ENCODE data around the gene SAPCD2. TPM values are rescaled to one million over a fixed set of nuclear protein-coding genes. Genes with fewer than 3 reads are reported as not detected.
A peak's percentile ranks its signal among the peaks of the same experiment; 100 is the strongest.

SAPCD2 gene
- total RNA-seq, 4 donors from 2014 or later = 0.13 to 1.3 (median 0.19) TPM

GRCh38 chr9:137056739-137057415 is 13.5 kb downstream of the SAPCD2 start:
- WGBS, 2 donors (ENCODE audit: low coverage in 1 of 2) = 65 to 74% methylated on average over 11 of the region's 17 CpGs
- no peaks in the 10 kb centered on the region for H3K9me3 ChIP-seq
- TF ChIP-seq CTCF (IDR thresholded peaks at IDR 0.05) (no peak), EP300 (IDR thresholded peaks at IDR 0.05) (no peak), POLR2AphosphoS5 (IDR thresholded peaks at IDR 0.05) (no peak), POLR2A (IDR thresholded peaks at IDR 0.05) (no peak)

GRCh38 chr9:137055385-137056364 is 14.7 kb downstream of the SAPCD2 start:
- H3K27ac ChIP-seq = peak overlapping the region in 3 of 4 donors; percentile 56 to 69 (median 68)
- 4 to 14% methylated on average over 4 to 16 of the region's 28 CpGs for WGBS, 2 donors (ENCODE audit: low coverage in 1 of 2)
- ATAC-seq = peak; percentile 86

More at GRCh38 chr9:137056739-137057415, 13.5 kb downstream of the SAPCD2 start:
- H3K36me3 ChIP-seq = no peaks in the 10 kb centered on the region
- no peak for ATAC-seq
- H3K27me3 ChIP-seq = peaks cover 31% of the 10 kb centered on the region
- peak overlapping the region in 1 of 4 donors; percentile 69 for H3K27ac ChIP-seq
- no peak overlapping the region for H3K4me3 ChIP-seq
- peaks cover 0 to 58% (median 37%) of the 10 kb centered on the region in 3 donors for H3K4me1 ChIP-seq

GRCh38 chr9:137054932-137055384 is 15.4 kb downstream of the SAPCD2 start:
- H3K9me3 ChIP-seq = no peaks in the 10 kb centered on the region
- peaks cover 50% of the 10 kb centered on the region for H3K27me3 ChIP-seq
- peak overlapping the region in 3 of 4 donors; percentile 56 to 69 (median 68) for H3K27ac ChIP-seq
- TF ChIP-seq CTCF (IDR thresholded peaks at IDR 0.05) (no peak), EP300 (IDR thresholded peaks at IDR 0.05) (no peak), POLR2A (IDR thresholded peaks at IDR 0.05) (no peak), POLR2AphosphoS5 (IDR thresholded peaks at IDR 0.05) (no peak)
- H3K4me1 ChIP-seq = peaks cover 0 to 58% (median 37%) of the 10 kb centered on the region in 3 donors
- no CpG with 5 or more reads among the region's 17 CpGs for WGBS, 2 donors (ENCODE audit: low coverage in 1 of 2)
- H3K36me3 ChIP-seq = no peaks in the 10 kb centered on the region
- no peak for ATAC-seq
- H3K4me3 ChIP-seq = no peak overlapping the region

More at GRCh38 chr9:137055385-137056364, 14.7 kb downstream of the SAPCD2 start:
- peaks cover 0 to 58% (median 37%) of the 10 kb centered on the region in 3 donors for H3K4me1 ChIP-seq
- no peaks in the 10 kb centered on the region for H3K9me3 ChIP-seq
- H3K4me3 ChIP-seq = peak overlapping the region in 1 of 2 donors; percentile 3
- H3K36me3 ChIP-seq = no peaks in the 10 kb centered on the region
- H3K27me3 ChIP-seq = peaks cover 43% of the 10 kb centered on the region
- TF ChIP-seq POLR2A (IDR thresholded peaks at IDR 0.05) = no peak
- TF ChIP-seq EP300 (IDR thresholded peaks at IDR 0.05) = no peak
- TF ChIP-seq CTCF (IDR thresholded peaks at IDR 0.05) = no peak
- TF ChIP-seq POLR2AphosphoS5 (IDR thresholded peaks at IDR 0.05) = no peak

- H3K4me3 ChIP-seq = peak within 1 kb of the TSS in 1 of 2 donors; percentile 51
Observed at GRCh38 chr9:137053944-137054931, 16.1 kb downstream of the SAPCD2 start, which contains the start of gene ENTPD2. Gene ENTPD2 (minus strand): TSS chr9:137054061. CDS start chr9:137053997, 64 bp downstream.

More at GRCh38 chr9:137053944-137054931, 16.1 kb downstream of the SAPCD2 start, which contains the start of gene ENTPD2:
- WGBS, 2 donors (ENCODE audit: low coverage in 1 of 2) = 20 to 69% methylated on average over 3 to 5 of the region's 90 CpGs
- Histone ChIP-seq H3K9me3 (no peaks in the 10 kb centered on the region), H3K36me3 (no peaks in the 10 kb centered on the region), H3K27ac (peak within 1 kb of the TSS in 3 of 4 donors; percentile 56 to 69 (median 68)), H3K27me3 (peaks cover 57% of the 10 kb centered on the region), H3K4me1 (peaks cover 0 to 63% (median 37%) of the 10 kb centered on the region in 3 donors)
- ATAC-seq = no peak
- no peak for TF ChIP-seq CTCF (IDR thresholded peaks at IDR 0.05)
